ENCODE measurements around the gene BPIFA1. TPM values are rescaled to one million over a fixed set of nuclear protein-coding genes. Genes with fewer than 3 reads are reported as not detected.

Gene BPIFA1
- polyA plus RNA-seq, 4 donors: 0.67 TPM; not detected in 3

GRCh38 chr20:33242319-33243100 lies 6.7 kb downstream of the BPIFA1 start:
- no peak overlapping the region for H3K4me3 ChIP-seq (ENCODE audit: low read depth in 1 of 3, low read length in 3 of 3)
- no peak overlapping the region for H3K27ac ChIP-seq (ENCODE audit: low read depth in 1 of 3, low read length in 2 of 3)
- FAIRE-seq: no peak
- WGBS, 3 donors: 32 to 57% (median 40%) methylated on average over 7 of the region's 7 CpGs
- H3K4me1 ChIP-seq (ENCODE audit: control insufficient read depth in 3 of 3, insufficient read depth in 2 of 3, low read depth in 1 of 3, low read length in 2 of 3): no peaks in the 10 kb centered on the region
- no peak for DNase-seq
- no peaks in the 10 kb centered on the region for H3K27me3 ChIP-seq (ENCODE audit: control insufficient read depth in 3 of 3, insufficient read depth in 3 of 3, low read length in 3 of 3)
- no peaks in the 10 kb centered on the region for H3K36me3 ChIP-seq (ENCODE audit: control insufficient read depth in 3 of 3, insufficient read depth in 2 of 3, low read depth in 1 of 3, low read length in 3 of 3)
- H3K9me3 ChIP-seq (ENCODE audit: control insufficient read depth in 2 of 2, insufficient read depth in 1 of 2, low read depth in 1 of 2, low read length in 1 of 2): no peaks in the 10 kb centered on the region

DNA sequence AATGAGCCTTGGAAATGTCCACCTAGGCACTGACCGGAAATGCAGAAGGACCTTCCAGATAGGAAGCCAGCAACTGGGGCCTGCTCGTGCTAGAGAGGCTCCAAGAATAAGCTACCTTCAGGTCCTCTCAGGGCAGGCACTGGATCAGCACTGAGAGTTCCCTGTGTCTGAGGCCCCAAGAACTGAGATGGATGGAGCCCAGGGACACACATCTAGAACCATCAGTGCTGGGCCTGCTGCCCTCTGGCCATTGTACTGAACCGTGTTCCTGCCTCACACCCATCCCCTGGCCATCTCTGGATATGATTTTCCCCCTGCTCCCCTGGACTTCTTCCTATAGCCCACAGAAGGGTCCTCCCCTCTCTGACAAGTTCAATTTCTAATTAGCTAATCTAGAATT lies 10.3 kb downstream of the BPIFA1 start:
- H3K36me3 ChIP-seq (ENCODE audit: control insufficient read depth in 3 of 3, insufficient read depth in 2 of 3, low read depth in 1 of 3, low read length in 3 of 3): no peaks in the 10 kb centered on the region
- no peaks in the 10 kb centered on the region for H3K4me1 ChIP-seq (ENCODE audit: control insufficient read depth in 3 of 3, insufficient read depth in 2 of 3, low read depth in 1 of 3, low read length in 2 of 3)
- DNase-seq (no peak), FAIRE-seq (no peak)
- no peak overlapping the region for H3K27ac ChIP-seq (ENCODE audit: low read depth in 1 of 3, low read length in 2 of 3)
- H3K27me3 ChIP-seq (ENCODE audit: control insufficient read depth in 3 of 3, insufficient read depth in 3 of 3, low read length in 3 of 3): peaks cover 0 to 2% (median 0%) of the 10 kb centered on the region in 3 donors
- H3K4me3 ChIP-seq (ENCODE audit: low read depth in 1 of 3, low read length in 3 of 3): no peak overlapping the region
- no peaks in the 10 kb centered on the region for H3K9me3 ChIP-seq (ENCODE audit: control insufficient read depth in 2 of 2, insufficient read depth in 1 of 2, low read depth in 1 of 2, low read length in 1 of 2)
- 71 to 77% (median 73%) methylated on average over 3 of the region's 3 CpGs for WGBS, 3 donors

GRCh38 chr20:33249456-33249855 lies 13.7 kb downstream of the BPIFA1 start:
- Histone ChIP-seq H3K27ac (ENCODE audit: low read depth in 1 of 3, low read length in 2 of 3) (no peak overlapping the region), H3K36me3 (ENCODE audit: control insufficient read depth in 3 of 3, insufficient read depth in 2 of 3, low read depth in 1 of 3, low read length in 3 of 3) (no peaks in the 10 kb centered on the region), H3K4me3 (ENCODE audit: low read depth in 1 of 3, low read length in 3 of 3) (no peak overlapping the region), H3K27me3 (ENCODE audit: control insufficient read depth in 3 of 3, insufficient read depth in 3 of 3, low read length in 3 of 3) (peaks cover 0 to 2% (median 0%) of the 10 kb centered on the region in 3 donors), H3K9me3 (ENCODE audit: control insufficient read depth in 2 of 2, insufficient read depth in 1 of 2, low read depth in 1 of 2, low read length in 1 of 2) (no peaks in the 10 kb centered on the region), H3K4me1 (ENCODE audit: control insufficient read depth in 3 of 3, insufficient read depth in 2 of 3, low read depth in 1 of 3, low read length in 2 of 3) (no peaks in the 10 kb centered on the region)
- FAIRE-seq: no peak
- DNase-seq: no peak
- WGBS, 3 donors: 87 to 96% (median 93%) methylated on average over 1 of the region's 1 CpG

DNA sequence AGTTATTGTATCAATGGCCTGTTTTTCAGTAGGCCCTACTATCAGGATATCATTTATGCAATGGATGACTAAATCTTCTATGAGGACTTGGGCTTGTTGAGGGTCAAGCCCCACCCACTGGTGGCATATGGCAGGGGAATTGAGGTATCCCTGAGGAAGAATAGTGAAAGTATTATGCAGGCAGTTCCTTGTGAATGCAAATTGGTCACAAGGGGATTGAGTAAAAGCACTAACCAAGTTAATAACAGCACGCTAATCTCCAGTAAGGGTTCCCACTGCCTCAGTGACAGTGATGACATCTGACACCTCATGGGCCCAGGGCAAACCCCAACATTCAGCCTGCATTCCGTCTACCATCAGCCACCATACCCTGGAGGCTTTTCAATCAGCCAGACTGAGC lies 14.9 kb downstream of the BPIFA1 start:
- WGBS, 3 donors: 49 to 65% (median 59%) methylated on average over 2 of the region's 2 CpGs
- peaks cover 0 to 2% (median 0%) of the 10 kb centered on the region in 3 donors for H3K27me3 ChIP-seq (ENCODE audit: control insufficient read depth in 3 of 3, insufficient read depth in 3 of 3, low read length in 3 of 3)
- DNase-seq: no peak
- H3K9me3 ChIP-seq (ENCODE audit: control insufficient read depth in 2 of 2, insufficient read depth in 1 of 2, low read depth in 1 of 2, low read length in 1 of 2): no peaks in the 10 kb centered on the region
- no peaks in the 10 kb centered on the region for H3K4me1 ChIP-seq (ENCODE audit: control insufficient read depth in 3 of 3, insufficient read depth in 2 of 3, low read depth in 1 of 3, low read length in 2 of 3)
- no peak for FAIRE-seq
- no peak overlapping the region for H3K27ac ChIP-seq (ENCODE audit: low read depth in 1 of 3, low read length in 2 of 3)
- no peak overlapping the region for H3K4me3 ChIP-seq (ENCODE audit: low read depth in 1 of 3, low read length in 3 of 3)
- no peaks in the 10 kb centered on the region for H3K36me3 ChIP-seq (ENCODE audit: control insufficient read depth in 3 of 3, insufficient read depth in 2 of 3, low read depth in 1 of 3, low read length in 3 of 3)

GRCh38 chr20:33251496-33251895 lies 15.7 kb downstream of the BPIFA1 start:
- FAIRE-seq (no peak), DNase-seq (no peak)
- H3K27me3 ChIP-seq (ENCODE audit: control insufficient read depth in 3 of 3, insufficient read depth in 3 of 3, low read length in 3 of 3): peaks cover 0 to 2% (median 0%) of the 10 kb centered on the region in 3 donors
- no peaks in the 10 kb centered on the region for H3K4me1 ChIP-seq (ENCODE audit: control insufficient read depth in 3 of 3, insufficient read depth in 2 of 3, low read depth in 1 of 3, low read length in 2 of 3)
- no peaks in the 10 kb centered on the region for H3K36me3 ChIP-seq (ENCODE audit: control insufficient read depth in 3 of 3, insufficient read depth in 2 of 3, low read depth in 1 of 3, low read length in 3 of 3)
- H3K27ac ChIP-seq (ENCODE audit: low read depth in 1 of 3, low read length in 2 of 3): no peak overlapping the region
- H3K4me3 ChIP-seq (ENCODE audit: low read depth in 1 of 3, low read length in 3 of 3): no peak overlapping the region
- 55 to 67% (median 57%) methylated on average over 3 of the region's 3 CpGs for WGBS, 3 donors
- H3K9me3 ChIP-seq (ENCODE audit: control insufficient read depth in 2 of 2, insufficient read depth in 1 of 2, low read depth in 1 of 2, low read length in 1 of 2): no peaks in the 10 kb centered on the region

- DNase-seq: no peak
- no peaks in the 10 kb centered on the region for H3K9me3 ChIP-seq (ENCODE audit: control insufficient read depth in 2 of 2, insufficient read depth in 1 of 2, low read depth in 1 of 2, low read length in 1 of 2)
- 78 to 81% (median 80%) methylated on average over 3 of the region's 3 CpGs for WGBS, 3 donors
- no peak overlapping the region for H3K4me3 ChIP-seq (ENCODE audit: low read depth in 1 of 3, low read length in 3 of 3)
- peaks cover 0 to 2% (median 0%) of the 10 kb centered on the region in 3 donors for H3K27me3 ChIP-seq (ENCODE audit: control insufficient read depth in 3 of 3, insufficient read depth in 3 of 3, low read length in 3 of 3)
- no peak for FAIRE-seq
- no peak overlapping the region for H3K27ac ChIP-seq (ENCODE audit: low read depth in 1 of 3, low read length in 2 of 3)
- H3K4me1 ChIP-seq (ENCODE audit: control insufficient read depth in 3 of 3, insufficient read depth in 2 of 3, low read depth in 1 of 3, low read length in 2 of 3): no peaks in the 10 kb centered on the region
- H3K36me3 ChIP-seq (ENCODE audit: control insufficient read depth in 3 of 3, insufficient read depth in 2 of 3, low read depth in 1 of 3, low read length in 3 of 3): no peaks in the 10 kb centered on the region
Observed at GRCh38 chr20:33252460-33252859, 16.7 kb downstream of the BPIFA1 start.

DNA sequence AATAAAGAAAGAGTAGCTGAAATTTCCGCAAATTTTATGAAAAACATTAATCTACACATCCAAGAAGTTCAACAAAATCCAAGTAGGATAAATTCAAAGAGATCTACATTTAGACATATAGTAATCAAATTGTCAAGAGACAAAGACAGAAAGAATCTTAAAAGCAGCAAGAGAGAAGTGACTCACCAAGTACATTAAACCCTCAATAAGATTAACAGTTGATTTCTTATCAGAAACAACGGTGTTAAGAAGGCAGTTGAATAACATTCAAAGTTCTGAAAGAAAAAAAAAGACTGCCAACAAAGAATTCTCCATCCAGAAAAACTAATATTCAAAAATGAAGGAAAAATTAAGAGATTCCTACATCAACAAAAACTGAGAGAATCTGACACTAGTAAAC lies 19.2 kb downstream of the BPIFA1 start:
- Histone ChIP-seq H3K4me3 (ENCODE audit: low read depth in 1 of 3, low read length in 3 of 3) (no peak overlapping the region), H3K36me3 (ENCODE audit: control insufficient read depth in 3 of 3, insufficient read depth in 2 of 3, low read depth in 1 of 3, low read length in 3 of 3) (no peaks in the 10 kb centered on the region), H3K9me3 (ENCODE audit: control insufficient read depth in 2 of 2, insufficient read depth in 1 of 2, low read depth in 1 of 2, low read length in 1 of 2) (no peaks in the 10 kb centered on the region), H3K27me3 (ENCODE audit: control insufficient read depth in 3 of 3, insufficient read depth in 3 of 3, low read length in 3 of 3) (no peaks in the 10 kb centered on the region), H3K4me1 (ENCODE audit: control insufficient read depth in 3 of 3, insufficient read depth in 2 of 3, low read depth in 1 of 3, low read length in 2 of 3) (no peaks in the 10 kb centered on the region), H3K27ac (ENCODE audit: low read depth in 1 of 3, low read length in 2 of 3) (no peak overlapping the region)
- FAIRE-seq: no peak
- no peak for DNase-seq
- 47 to 72% (median 56%) methylated on average over 2 of the region's 2 CpGs for WGBS, 3 donors

DNA sequence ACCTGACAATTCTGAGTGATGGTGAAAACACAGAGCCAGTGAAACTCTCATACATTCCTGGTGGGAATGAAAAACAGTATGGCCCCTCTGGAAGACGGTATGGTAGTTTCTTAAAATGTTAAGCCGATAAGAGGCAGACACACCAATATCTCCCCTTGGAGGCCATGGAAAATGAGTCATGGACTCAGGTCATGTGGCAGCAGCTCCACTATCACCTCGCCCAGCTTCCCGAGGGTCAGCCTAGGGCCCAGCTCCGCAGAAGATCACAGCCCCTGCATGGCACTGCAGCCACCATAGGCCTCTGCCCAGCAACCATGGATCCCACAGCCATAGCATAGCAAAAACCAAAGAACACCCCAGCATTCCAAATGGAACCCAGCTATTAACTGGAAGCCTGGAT lies 21.4 kb downstream of the BPIFA1 start:
- no peak for FAIRE-seq
- Histone ChIP-seq H3K27me3 (ENCODE audit: control insufficient read depth in 3 of 3, insufficient read depth in 3 of 3, low read length in 3 of 3) (peaks cover 0 to 5% (median 0%) of the 10 kb centered on the region in 3 donors), H3K4me3 (ENCODE audit: low read depth in 1 of 3, low read length in 3 of 3) (no peak overlapping the region), H3K36me3 (ENCODE audit: control insufficient read depth in 3 of 3, insufficient read depth in 2 of 3, low read depth in 1 of 3, low read length in 3 of 3) (no peaks in the 10 kb centered on the region), H3K9me3 (ENCODE audit: control insufficient read depth in 2 of 2, insufficient read depth in 1 of 2, low read depth in 1 of 2, low read length in 1 of 2) (peaks cover 0 to 4% of the 10 kb centered on the region in 2 donors), H3K4me1 (ENCODE audit: control insufficient read depth in 3 of 3, insufficient read depth in 2 of 3, low read depth in 1 of 3, low read length in 2 of 3) (no peaks in the 10 kb centered on the region), H3K27ac (ENCODE audit: low read depth in 1 of 3, low read length in 2 of 3) (no peak overlapping the region)
- 72 to 75% (median 74%) methylated on average over 5 of the region's 5 CpGs for WGBS, 3 donors
- no peak for DNase-seq

GRCh38 chr20:33259371-33259770 lies 23.6 kb downstream of the BPIFA1 start:
- WGBS, 3 donors: 62 to 72% (median 69%) methylated on average over 5 of the region's 5 CpGs
- Histone ChIP-seq H3K4me3 (ENCODE audit: low read depth in 1 of 3, low read length in 3 of 3) (no peak overlapping the region), H3K36me3 (ENCODE audit: control insufficient read depth in 3 of 3, insufficient read depth in 2 of 3, low read depth in 1 of 3, low read length in 3 of 3) (no peaks in the 10 kb centered on the region), H3K9me3 (ENCODE audit: control insufficient read depth in 2 of 2, insufficient read depth in 1 of 2, low read depth in 1 of 2, low read length in 1 of 2) (peaks cover 0 to 4% of the 10 kb centered on the region in 2 donors), H3K27me3 (ENCODE audit: control insufficient read depth in 3 of 3, insufficient read depth in 3 of 3, low read length in 3 of 3) (peaks cover 0 to 5% (median 0%) of the 10 kb centered on the region in 3 donors), H3K4me1 (ENCODE audit: control insufficient read depth in 3 of 3, insufficient read depth in 2 of 3, low read depth in 1 of 3, low read length in 2 of 3) (no peaks in the 10 kb centered on the region), H3K27ac (ENCODE audit: low read depth in 1 of 3, low read length in 2 of 3) (no peak overlapping the region)
- FAIRE-seq: no peak
- no peak for DNase-seq

Data from small intestine (tissue), 7 donors.